ENCODE data around the gene TUBA4B.
A peak's percentile ranks its signal among the peaks of the same experiment; 100 is the strongest.

Gene TUBA4B

DNA sequence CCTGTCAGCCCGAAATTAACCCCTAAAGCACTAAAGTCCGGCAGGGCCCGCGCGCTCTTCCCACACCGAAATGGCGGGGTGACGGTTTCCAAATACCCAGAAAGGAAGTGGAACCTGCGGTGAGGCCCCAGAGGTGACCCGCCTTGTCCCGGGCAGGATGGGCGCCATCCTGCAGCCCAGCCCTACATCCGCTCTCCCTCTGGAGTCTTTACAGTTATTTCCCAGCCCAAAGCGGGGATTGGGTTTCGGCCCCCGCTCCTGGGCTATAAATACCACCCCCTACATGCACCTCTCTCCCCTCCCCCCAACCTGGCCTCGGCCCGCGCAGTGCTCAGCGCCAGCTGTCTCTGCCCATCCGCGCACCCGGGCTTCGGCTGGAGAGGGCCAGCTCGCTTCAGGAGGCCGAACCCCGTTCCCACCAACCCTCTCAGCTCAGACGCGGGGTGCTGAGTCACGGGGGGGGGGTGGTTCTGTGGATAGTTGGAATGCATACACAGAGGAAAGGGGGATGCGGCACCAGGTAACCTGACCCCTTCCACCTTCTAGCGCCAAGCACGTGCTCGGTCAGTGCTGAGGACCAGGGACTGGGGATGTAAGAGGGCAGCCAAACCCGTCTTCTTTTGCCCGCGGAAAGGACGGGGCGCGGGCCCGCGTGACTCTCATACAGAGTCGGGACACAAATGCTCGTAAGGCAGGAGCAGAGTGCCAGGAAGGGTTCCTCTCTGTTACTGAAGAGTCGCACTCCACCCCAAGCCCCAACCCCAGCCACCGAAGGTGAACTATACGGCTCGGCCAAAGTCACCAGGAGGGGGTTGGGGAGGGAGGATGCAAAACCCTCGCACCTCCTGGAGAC lies at the start of gene TUBA4B:
Gene TUBA4B (plus strand): TSS at position 344 of the 853 bp plus-strand sequence. CDS start 165 bp downstream, at position 509.
- DNase-seq = peak; percentile 39 to 52

GRCh38 chr2:219204425-219205164 lies 48.4 kb upstream of the TUBA4B start:
- no peak for DNase-seq

- no peak for DNase-seq
Measured at GRCh38 chr2:219205165-219205538, 47.9 kb upstream of the TUBA4B start.

- DNase-seq = no peak
Measured at GRCh38 chr2:219205981-219206327, 47.1 kb upstream of the TUBA4B start.

GRCh38 chr2:219206328-219207133 lies 46.5 kb upstream of the TUBA4B start, which contains the start of gene ZFAND2B:
Gene ZFAND2B, plus strand, starts transcription at chr2:219206782. Its CDS starts 206 bp downstream, at chr2:219206988.
- DNase-seq = peak; percentile 92 to 95

- no peak for DNase-seq
Measured at GRCh38 chr2:219207134-219207883, 45.7 kb upstream of the TUBA4B start.

GRCh38 chr2:219207884-219208740 lies 44.9 kb upstream of the TUBA4B start:
- no peak for DNase-seq

DNA sequence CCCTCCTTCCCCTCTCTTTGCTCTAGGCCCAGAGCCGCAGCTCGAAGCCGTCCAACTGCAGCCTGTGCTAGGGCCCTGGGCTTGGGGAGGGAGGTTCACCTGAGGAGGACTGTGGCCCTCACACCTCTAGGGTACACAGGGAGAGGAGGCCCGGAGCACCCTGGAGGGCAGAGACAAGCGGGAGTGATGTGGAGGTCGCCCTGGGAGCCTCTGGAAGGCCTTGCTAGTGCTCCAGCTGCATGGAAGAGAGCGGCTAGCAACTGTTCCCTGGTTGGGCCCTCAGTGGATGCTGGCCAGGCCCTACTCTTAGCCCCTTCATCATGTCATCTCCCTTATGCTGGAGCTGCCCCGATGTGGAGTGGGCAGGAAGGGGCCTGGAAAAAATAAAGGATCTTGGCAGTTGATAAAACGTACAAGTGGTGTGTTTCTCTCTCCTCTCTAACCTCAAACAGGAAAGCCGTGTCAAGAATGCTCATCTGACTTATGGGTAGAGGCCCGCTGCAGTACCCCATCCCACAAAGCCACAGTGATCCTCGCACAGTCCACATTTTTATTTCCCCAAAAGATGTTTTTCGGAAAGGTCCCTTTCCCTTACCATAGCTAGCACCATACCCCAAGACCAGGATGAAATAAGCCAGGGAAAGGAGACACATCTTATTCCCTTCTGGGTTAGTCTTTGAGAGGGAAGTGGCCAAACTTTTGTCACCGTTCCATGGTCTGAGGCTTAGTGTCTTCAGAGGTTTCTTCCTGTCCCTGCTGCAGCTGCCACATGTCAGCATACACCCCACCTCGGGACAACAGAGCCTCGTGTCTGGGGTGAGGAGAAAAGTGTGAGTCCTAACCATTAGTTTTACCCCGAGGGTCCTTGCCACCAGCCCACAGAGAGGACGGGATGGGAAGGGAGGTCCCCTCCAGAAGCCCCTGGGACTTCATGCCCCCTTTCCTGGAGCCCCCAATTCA lies 43.5 kb upstream of the TUBA4B start:
- no peak for DNase-seq

GRCh38 chr2:219210196-219210885 lies 42.7 kb upstream of the TUBA4B start:
- DNase-seq = no peak

- DNase-seq = no peak
Measured at GRCh38 chr2:219210886-219211362, 42.1 kb upstream of the TUBA4B start.

DNA sequence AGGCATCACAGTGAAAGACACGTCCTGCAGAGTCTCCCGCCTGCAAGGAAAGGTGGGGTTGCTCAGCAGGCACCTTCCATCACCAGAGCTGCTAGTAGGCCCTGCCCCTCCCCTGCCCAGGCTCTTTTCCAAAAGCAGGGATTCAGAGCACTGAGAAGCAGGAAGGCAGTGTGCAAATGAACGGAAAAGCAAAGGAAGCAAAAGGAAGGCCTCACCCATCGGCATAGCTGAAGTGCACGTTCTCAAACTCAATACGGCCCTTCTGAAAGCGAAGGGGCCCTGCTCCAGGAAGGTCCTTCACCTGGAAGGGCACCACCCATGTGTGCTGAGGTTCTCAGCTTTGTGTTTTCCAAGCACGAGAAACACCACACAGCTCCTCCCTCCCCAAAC lies 40.0 kb upstream of the TUBA4B start:
- no peak for DNase-seq

DNA sequence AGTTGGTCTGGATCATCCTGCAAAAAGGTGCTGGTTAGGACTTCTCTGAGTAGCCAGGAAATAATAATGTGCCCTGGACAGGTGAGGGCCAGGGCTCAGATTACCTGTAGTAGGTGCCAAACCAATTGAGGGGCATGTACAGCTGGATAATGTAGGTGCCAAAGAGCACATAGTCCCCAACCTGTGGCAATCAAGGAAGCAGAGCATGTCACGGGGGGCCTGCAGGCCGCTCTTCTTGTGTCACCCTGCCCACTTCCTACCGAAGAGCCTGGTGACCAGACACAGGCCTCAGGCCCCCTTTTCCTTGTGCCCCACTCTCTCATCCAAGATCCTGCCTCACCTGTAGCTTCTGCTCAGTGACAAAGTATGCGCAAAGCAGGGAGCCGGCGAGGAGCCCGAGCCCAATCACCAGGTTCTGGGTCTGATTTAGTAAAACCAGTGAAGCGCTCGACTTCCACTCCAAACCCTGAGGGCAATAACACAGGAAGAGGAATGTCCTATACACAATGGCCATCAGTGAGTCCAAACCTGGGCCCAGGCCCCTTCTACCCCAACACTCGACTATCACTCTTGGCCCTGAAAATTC lies 39.5 kb upstream of the TUBA4B start:
- no peak for DNase-seq

- no peak for DNase-seq
Measured at GRCh38 chr2:219214141-219214540, 38.9 kb upstream of the TUBA4B start.

DNA sequence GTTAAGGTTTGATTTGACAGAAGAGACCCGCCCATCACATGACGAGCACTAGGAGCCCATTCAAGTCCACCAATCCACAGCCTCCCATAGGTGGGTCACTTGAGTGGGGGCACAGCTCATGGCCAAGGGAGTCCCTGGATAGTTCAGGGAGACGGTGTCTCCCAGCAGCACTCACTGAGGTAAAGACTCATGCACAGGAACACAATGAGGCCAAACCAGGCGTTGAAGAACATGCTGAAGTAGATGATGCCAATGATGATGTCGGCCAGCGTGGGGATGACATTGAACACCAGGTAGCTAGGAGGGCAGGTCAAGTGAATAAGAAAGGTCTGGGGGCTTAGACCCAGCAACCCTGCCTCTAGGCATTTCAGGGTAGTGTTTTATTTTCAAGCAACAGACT lies 38.3 kb upstream of the TUBA4B start:
- DNase-seq = no peak

GRCh38 chr2:219215871-219216534 lies 37.0 kb upstream of the TUBA4B start:
- DNase-seq = no peak

GRCh38 chr2:219216535-219216915 lies 36.5 kb upstream of the TUBA4B start:
- no peak for DNase-seq

- DNase-seq = peak; percentile 27 to 30
Measured at GRCh38 chr2:219218217-219218731, 34.8 kb upstream of the TUBA4B start.

Measured in stimulated activated CD4-positive, alpha-beta T cell treated with anti-CD3 and anti-CD28 coated beads, Interleukin-2, amount 100 ng/mL, for 48 hours (primary cell).